OCI-LY7 (cell line): ENCODE data around the gene PWWP2A. TPM values are rescaled to one million over a fixed set of nuclear protein-coding genes. Genes with fewer than 3 reads are reported as not detected.

Source experiments
- BruUV-seq: library from RNA; stranded (reverse); fragments of 400-500 nt; replicated peaks from 2 replicates; lab custom pipeline; 2021; lab: Mats Ljungman, UMichigan
- CTCF ChIA-PET: fragments of 300-600 bp; sonication (Branson Sonifier 250); formaldehyde crosslinking; loops from one replicate; lab custom pipeline; 2022; ENCODE audit warnings: antibody characterized with exemption; ENCODE audit not compliant: unreplicated experiment; lab: Charles Lee
- POLR2A ChIA-PET: fragments of 300-600 bp; sonication (Branson Sonifier 250); formaldehyde crosslinking; loops from one replicate; lab custom pipeline; 2022; ENCODE audit warnings: antibody characterized with exemption; lab: Charles Lee
- DNase-seq: peaks from one replicate; pipeline ENCODE4 v3.0.0-alpha.2; 2015; ENCODE audit warnings: low spot score
- H2AFZ ChIP-seq: fragments of 200-600 bp; sonication (generic), shearing (Covaris generic); 2 replicates; pipeline ENCODE4 v1.6.1; 2014; ENCODE audit warnings: mild to moderate bottlenecking, antibody characterized with exemption, low read length, moderate library complexity
- H3K27ac ChIP-seq: fragments of 200-600 bp; sonication (generic); 2 replicates; pipeline ENCODE4 v1.5.1; 2014; ENCODE audit warnings: mixed run types, low read depth, mild to moderate bottlenecking, moderate library complexity, low read length, inconsistent platforms; ENCODE audit not compliant: poor library complexity, severe bottlenecking
- H3K36me3 ChIP-seq: fragments of 200-600 bp; sonication (generic); 2 replicates; pipeline ENCODE4 v1.6.1; 2014; ENCODE audit warnings: mild to moderate bottlenecking, antibody characterized with exemption, low read length, moderate library complexity, mixed read lengths; ENCODE audit not compliant: insufficient read depth
- H3K4me1 ChIP-seq: fragments of 200-600 bp; sonication (generic); 2 replicates; pipeline ENCODE4 v1.5.1; 2014; ENCODE audit warnings: mild to moderate bottlenecking, low read length; ENCODE audit not compliant: insufficient read depth, poor library complexity, severe bottlenecking
- H3K4me2 ChIP-seq: fragments of 200-600 bp; sonication (generic); 2 replicates; pipeline ENCODE4 v1.6.1; 2014; ENCODE audit warnings: mild to moderate bottlenecking, low read length
- H3K4me3 ChIP-seq: fragments of 200-600 bp; sonication (generic); 2 replicates; pipeline ENCODE4 v1.5.1; 2014; ENCODE audit warnings: mild to moderate bottlenecking, low read depth, low read length; ENCODE audit not compliant: poor library complexity, severe bottlenecking
- H3K79me2 ChIP-seq: fragments of 200-600 bp; sonication (generic); 2 replicates; pipeline ENCODE4 v1.6.1; 2016; ENCODE audit warnings: low read depth, mild to moderate bottlenecking, low read length, moderate library complexity, mixed read lengths; ENCODE audit not compliant: insufficient read depth
- H3K9me2 ChIP-seq: fragments of 200-600 bp; sonication (generic); 2 replicates; pipeline ENCODE4 v1.6.1; 2016; ENCODE audit warnings: mild to moderate bottlenecking, low read length, mixed read lengths; ENCODE audit not compliant: insufficient read depth
- H3K9me3 ChIP-seq: fragments of 200-600 bp; sonication (generic); 2 replicates; pipeline ENCODE4 v1.6.1; 2014; ENCODE audit warnings: mild to moderate bottlenecking, mixed run types, low read length, mixed read lengths
- H4K20me1 ChIP-seq: fragments of 200-600 bp; sonication (generic); 2 replicates; pipeline ENCODE4 v1.6.1; 2014; ENCODE audit warnings: mild to moderate bottlenecking, antibody characterized with exemption, low read length, moderate library complexity, mixed read lengths; ENCODE audit not compliant: insufficient read depth
- EZH2phosphoT487 ChIP-seq: fragments of 200-600 bp; sonication (generic); IDR thresholded peaks from 2 replicates; pipeline ENCODE4 v1.6.1; 2018; ENCODE audit warnings: low read depth, borderline replicate concordance, mild to moderate bottlenecking, mixed run types, antibody characterized with exemption, low read length, moderate library complexity, mixed read lengths
- intact Hi-C: fragments of 100-400 bp; cut with micrococcal nuclease; formaldehyde crosslinking; loops from one replicate; pipeline ENCODE4 v1.10.0; 2022; ENCODE audit not compliant: unreplicated experiment
- total RNA-seq, 2 experiments: library from RNA; depleted of rRNA in 1 of 2; stranded (reverse); fragments of >200 nt in 1 of 2; shearing (Covaris generic) in 1 of 2; gene quantifications; 2 replicates each; pipeline ENCODE4 v1.2.3, GENCODE V29; 2014 to 2022
- TF ChIP-seq, protein P1 (sequence below): fragments of 200-600 bp; sonication (generic); conservative IDR thresholded peaks from 2 replicates; pipeline ENCODE4 v1.5.1; 2014; ENCODE audit warnings: mild to moderate bottlenecking, antibody characterized with exemption, low read length, moderate library complexity, mixed read lengths

Gene PWWP2A
- total RNA-seq, 2 experiments from 2014 or later, result 28.3 to 28.4 TPM

DNA sequence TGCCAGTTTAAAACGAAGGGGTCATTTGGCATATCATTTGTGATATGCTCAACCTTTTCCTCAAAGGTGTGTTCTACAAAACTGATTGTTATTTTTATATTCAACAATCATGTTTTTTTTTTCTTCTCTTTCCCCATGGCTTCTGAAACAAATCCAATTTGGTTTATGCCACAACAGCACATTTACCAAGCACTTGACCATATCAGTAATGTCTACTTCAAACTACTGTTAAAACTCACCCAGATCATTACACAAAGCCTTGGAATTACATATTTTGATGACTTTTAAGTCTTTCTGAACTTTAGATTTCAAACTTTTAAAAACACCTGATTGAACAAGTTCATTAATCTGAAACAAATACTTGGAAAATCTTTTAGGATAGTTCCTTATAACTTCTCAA, 29.2 kb downstream of the PWWP2A start:
- H4K20me1 ChIP-seq, result no peaks in the 10 kb centered on the region
- peaks cover 40% of the 10 kb centered on the region for H3K36me3 ChIP-seq
- no peak overlapping the region for H3K4me3 ChIP-seq
- no peak overlapping the region for H3K4me2 ChIP-seq
- no peaks in the 10 kb centered on the region for H3K9me3 ChIP-seq
- no peak overlapping the region for H2AFZ ChIP-seq
- ChIA-PET POLR2A (interaction anchor here (0.6 kb wide), 2 partner anchors 35 to 82 kb away, joined by 3 to 7 read pairs; no protein-coding TSS in a partner anchor), CTCF (no interaction called here)
- intact Hi-C loops, result no loop called here
- H3K4me1 ChIP-seq, result no peaks in the 10 kb centered on the region
- DNase-seq, result no peak
- no peak overlapping the region for H3K27ac ChIP-seq
- no peaks in the 10 kb centered on the region for H3K79me2 ChIP-seq
- H3K9me2 ChIP-seq, result no peaks in the 10 kb centered on the region
- TF ChIP-seq, protein P1, sequence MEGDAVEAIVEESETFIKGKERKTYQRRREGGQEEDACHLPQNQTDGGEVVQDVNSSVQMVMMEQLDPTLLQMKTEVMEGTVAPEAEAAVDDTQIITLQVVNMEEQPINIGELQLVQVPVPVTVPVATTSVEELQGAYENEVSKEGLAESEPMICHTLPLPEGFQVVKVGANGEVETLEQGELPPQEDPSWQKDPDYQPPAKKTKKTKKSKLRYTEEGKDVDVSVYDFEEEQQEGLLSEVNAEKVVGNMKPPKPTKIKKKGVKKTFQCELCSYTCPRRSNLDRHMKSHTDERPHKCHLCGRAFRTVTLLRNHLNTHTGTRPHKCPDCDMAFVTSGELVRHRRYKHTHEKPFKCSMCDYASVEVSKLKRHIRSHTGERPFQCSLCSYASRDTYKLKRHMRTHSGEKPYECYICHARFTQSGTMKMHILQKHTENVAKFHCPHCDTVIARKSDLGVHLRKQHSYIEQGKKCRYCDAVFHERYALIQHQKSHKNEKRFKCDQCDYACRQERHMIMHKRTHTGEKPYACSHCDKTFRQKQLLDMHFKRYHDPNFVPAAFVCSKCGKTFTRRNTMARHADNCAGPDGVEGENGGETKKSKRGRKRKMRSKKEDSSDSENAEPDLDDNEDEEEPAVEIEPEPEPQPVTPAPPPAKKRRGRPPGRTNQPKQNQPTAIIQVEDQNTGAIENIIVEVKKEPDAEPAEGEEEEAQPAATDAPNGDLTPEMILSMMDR, result no peak
- no peak for TF ChIP-seq EZH2phosphoT487
- no TSS peak for BruUV-seq

DNA sequence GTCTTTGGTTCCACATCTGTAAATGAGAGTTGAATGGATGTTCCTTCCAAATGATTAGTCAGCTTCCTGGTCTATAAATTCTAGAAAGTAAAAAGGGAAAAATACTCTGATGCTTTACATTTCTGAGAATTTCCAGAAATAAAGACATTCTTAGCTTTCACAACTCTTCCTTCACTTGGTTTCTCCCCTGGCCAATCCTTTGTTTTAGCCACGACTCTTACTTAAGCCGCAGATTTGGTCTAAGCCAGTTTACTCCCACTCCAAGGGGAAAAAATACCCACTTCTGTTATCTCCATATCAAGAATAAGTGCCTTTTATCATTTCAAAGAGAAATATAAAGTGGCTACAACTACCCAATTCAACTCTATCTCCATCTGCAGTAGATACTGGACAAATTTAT, 29.7 kb downstream of the PWWP2A start:
- Histone ChIP-seq H3K4me1 (no peaks in the 10 kb centered on the region), H3K36me3 (peaks cover 39% of the 10 kb centered on the region), H3K9me3 (no peaks in the 10 kb centered on the region), H3K79me2 (no peaks in the 10 kb centered on the region), H3K27ac (no peak overlapping the region), H3K4me3 (no peak overlapping the region), H3K9me2 (no peaks in the 10 kb centered on the region), H4K20me1 (no peaks in the 10 kb centered on the region), H2AFZ (no peak overlapping the region), H3K4me2 (no peak overlapping the region)
- no peak for DNase-seq
- BruUV-seq, result no TSS peak
- CTCF ChIA-PET, result no interaction called here
- TF ChIP-seq, protein P1, result no peak
- TF ChIP-seq EZH2phosphoT487, result no peak
- intact Hi-C loops, result no loop called here
- POLR2A ChIA-PET, result interaction anchor here (0.6 kb wide), 1 partner anchor 36 kb away, joined by 7 read pairs; no protein-coding TSS in a partner anchor

DNA sequence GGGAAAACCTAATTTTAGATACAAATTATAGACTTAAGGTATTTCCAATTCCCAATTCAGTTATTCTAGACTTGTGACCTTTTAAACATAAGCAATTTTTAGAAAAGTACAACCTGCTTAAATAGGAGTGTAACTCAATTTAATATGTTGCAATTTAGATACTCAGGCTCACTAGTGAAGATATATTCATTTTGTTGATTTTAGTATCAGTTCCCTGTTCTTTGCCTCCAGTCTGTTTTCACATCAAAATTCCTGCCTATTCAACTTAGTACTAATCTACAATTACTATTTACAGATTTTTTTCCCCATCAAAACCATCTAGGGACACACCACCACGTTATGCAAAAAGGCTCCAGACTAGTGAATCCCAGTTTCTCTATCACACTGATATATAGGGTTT, 30.4 kb downstream of the PWWP2A start:
- Histone ChIP-seq H3K36me3 (peaks cover 31% of the 10 kb centered on the region), H2AFZ (no peak overlapping the region), H4K20me1 (no peaks in the 10 kb centered on the region), H3K27ac (no peak overlapping the region), H3K4me1 (no peaks in the 10 kb centered on the region), H3K4me2 (no peak overlapping the region), H3K79me2 (no peaks in the 10 kb centered on the region), H3K9me3 (no peaks in the 10 kb centered on the region), H3K4me3 (no peak overlapping the region), H3K9me2 (no peaks in the 10 kb centered on the region)
- ChIA-PET POLR2A (interaction anchor here (0.6 kb wide), 1 partner anchor 9 kb away, joined by 4 read pairs; no protein-coding TSS in a partner anchor), CTCF (no interaction called here)
- DNase-seq, result no peak
- intact Hi-C loops, result no loop called here
- BruUV-seq, result no TSS peak
- TF ChIP-seq EZH2phosphoT487, result no peak
- TF ChIP-seq, protein P1, result no peak
